Measurements from ENCODE around the gene KLK15. TPM values are rescaled to one million over a fixed set of nuclear protein-coding genes. Genes with fewer than 3 reads are reported as not detected.
A peak's percentile ranks its signal among the peaks of the same experiment; 100 is the strongest.

The KLK15 gene
- total RNA-seq, 1 donor = not detected

DNA sequence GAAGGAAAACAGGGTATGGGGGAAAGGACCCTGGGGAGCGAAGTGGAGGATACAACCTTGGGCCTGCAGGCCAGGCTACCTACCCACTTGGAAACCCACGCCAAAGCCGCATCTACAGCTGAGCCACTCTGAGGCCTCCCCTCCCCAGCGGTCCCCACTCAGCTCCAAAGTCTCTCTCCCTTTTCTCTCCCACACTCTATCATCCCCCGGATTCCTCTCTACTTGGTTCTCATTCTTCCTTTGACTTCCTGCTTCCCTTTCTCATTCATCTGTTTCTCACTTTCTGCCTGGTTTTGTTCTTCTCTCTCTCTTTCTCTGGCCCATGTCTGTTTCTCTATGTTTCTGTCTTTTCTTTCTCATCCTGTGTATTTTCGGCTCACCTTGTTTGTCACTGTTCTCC is 24.0 kb upstream of the KLK15 start:
- Histone ChIP-seq H3K4me1 (ENCODE audit: insufficient read depth, low read length) (no peaks in the 10 kb centered on the region), H3K27me3 (ENCODE audit: insufficient read depth, low read length) (peaks cover 6% of the 10 kb centered on the region), H3K4me3 (ENCODE audit: low read length) (no peak overlapping the region), H3K9me3 (ENCODE audit: low read depth, low read length) (no peaks in the 10 kb centered on the region)

- H3K4me3 ChIP-seq (ENCODE audit: low read length) = no peak within 1 kb of the TSS
Observed at GRCh38 chr19:50854636-50855410, 21.4 kb upstream of the KLK15 start, which contains the start of gene KLK3. KLK3 (plus strand) TSS chr19:50854915; CDS start chr19:50854956, 41 bp downstream.

DNA sequence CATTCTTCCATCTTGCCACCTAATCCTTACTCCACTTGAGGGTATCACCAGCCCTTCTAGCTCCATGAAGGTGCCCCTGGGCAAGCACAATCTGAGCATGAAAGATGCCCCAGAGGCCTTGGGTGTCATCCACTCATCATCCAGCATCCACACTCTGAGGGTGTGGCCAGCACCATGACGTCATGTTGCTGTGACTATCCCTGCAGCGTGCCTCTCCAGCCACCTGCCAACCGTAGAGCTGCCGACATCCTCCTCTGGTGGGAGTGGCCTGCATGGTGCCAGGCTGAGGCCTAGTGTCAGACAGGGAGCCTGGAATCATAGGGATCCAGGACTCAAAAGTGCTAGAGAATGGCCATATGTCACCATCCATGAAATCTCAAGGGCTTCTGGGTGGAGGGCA is 18.2 kb upstream of the KLK15 start:
- Histone ChIP-seq H3K9me3 (ENCODE audit: low read depth, low read length) (no peaks in the 10 kb centered on the region), H3K4me1 (ENCODE audit: insufficient read depth, low read length) (no peaks in the 10 kb centered on the region), H3K27me3 (ENCODE audit: insufficient read depth, low read length) (no peaks in the 10 kb centered on the region), H3K4me3 (ENCODE audit: low read length) (no peak overlapping the region)

More at GRCh38 chr19:50854636-50855410, 21.4 kb upstream of the KLK15 start, which contains the start of gene KLK3:
- no peaks in the 10 kb centered on the region for H3K4me1 ChIP-seq (ENCODE audit: insufficient read depth, low read length)
- no peaks in the 10 kb centered on the region for H3K27me3 ChIP-seq (ENCODE audit: insufficient read depth, low read length)
- no peaks in the 10 kb centered on the region for H3K9me3 ChIP-seq (ENCODE audit: low read depth, low read length)

DNA sequence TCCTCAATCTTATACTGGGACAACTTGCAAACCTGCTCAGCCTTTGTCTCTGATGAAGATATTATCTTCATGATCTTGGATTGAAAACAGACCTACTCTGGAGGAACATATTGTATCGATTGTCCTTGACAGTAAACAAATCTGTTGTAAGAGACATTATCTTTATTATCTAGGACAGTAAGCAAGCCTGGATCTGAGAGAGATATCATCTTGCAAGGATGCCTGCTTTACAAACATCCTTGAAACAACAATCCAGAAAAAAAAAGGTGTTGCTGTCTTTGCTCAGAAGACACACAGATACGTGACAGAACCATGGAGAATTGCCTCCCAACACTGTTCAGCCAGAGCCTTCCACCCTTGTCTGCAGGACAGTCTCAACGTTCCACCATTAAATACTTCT is 17.4 kb upstream of the KLK15 start:
- Histone ChIP-seq H3K4me3 (ENCODE audit: low read length) (no peak overlapping the region), H3K4me1 (ENCODE audit: insufficient read depth, low read length) (no peaks in the 10 kb centered on the region), H3K9me3 (ENCODE audit: low read depth, low read length) (no peaks in the 10 kb centered on the region), H3K27me3 (ENCODE audit: insufficient read depth, low read length) (no peaks in the 10 kb centered on the region)

- Histone ChIP-seq H3K9me3 (ENCODE audit: low read depth, low read length) (no peaks in the 10 kb centered on the region), H3K27me3 (ENCODE audit: insufficient read depth, low read length) (no peaks in the 10 kb centered on the region), H3K4me1 (ENCODE audit: insufficient read depth, low read length) (no peaks in the 10 kb centered on the region), H3K4me3 (ENCODE audit: low read length) (no peak overlapping the region)
Observed at GRCh38 chr19:50844296-50844935, 11.0 kb upstream of the KLK15 start.

- H3K27me3 ChIP-seq (ENCODE audit: insufficient read depth, low read length) = no peaks in the 10 kb centered on the region
- no peaks in the 10 kb centered on the region for H3K9me3 ChIP-seq (ENCODE audit: low read depth, low read length)
- H3K4me3 ChIP-seq (ENCODE audit: low read length) = no peak overlapping the region
- no peaks in the 10 kb centered on the region for H3K4me1 ChIP-seq (ENCODE audit: insufficient read depth, low read length)
Observed at GRCh38 chr19:50843701-50844221, 10.4 kb upstream of the KLK15 start.

GRCh38 chr19:50843205-50843604 is 9.8 kb upstream of the KLK15 start:
- Histone ChIP-seq H3K4me3 (ENCODE audit: low read length) (no peak overlapping the region), H3K9me3 (ENCODE audit: low read depth, low read length) (no peaks in the 10 kb centered on the region), H3K27me3 (ENCODE audit: insufficient read depth, low read length) (no peaks in the 10 kb centered on the region), H3K4me1 (ENCODE audit: insufficient read depth, low read length) (no peaks in the 10 kb centered on the region)

GRCh38 chr19:50842130-50842529 is 8.8 kb upstream of the KLK15 start:
- no peaks in the 10 kb centered on the region for H3K9me3 ChIP-seq (ENCODE audit: low read depth, low read length)
- H3K27me3 ChIP-seq (ENCODE audit: insufficient read depth, low read length) = no peaks in the 10 kb centered on the region
- H3K4me3 ChIP-seq (ENCODE audit: low read length) = no peak overlapping the region
- no peaks in the 10 kb centered on the region for H3K4me1 ChIP-seq (ENCODE audit: insufficient read depth, low read length)

GRCh38 chr19:50839712-50840655 is 6.6 kb upstream of the KLK15 start:
- no peaks in the 10 kb centered on the region for H3K9me3 ChIP-seq (ENCODE audit: low read depth, low read length)
- no peak overlapping the region for H3K4me3 ChIP-seq (ENCODE audit: low read length)
- H3K4me1 ChIP-seq (ENCODE audit: insufficient read depth, low read length) = peaks cover 6% of the 10 kb centered on the region
- peaks cover 15% of the 10 kb centered on the region for H3K27me3 ChIP-seq (ENCODE audit: insufficient read depth, low read length)

DNA sequence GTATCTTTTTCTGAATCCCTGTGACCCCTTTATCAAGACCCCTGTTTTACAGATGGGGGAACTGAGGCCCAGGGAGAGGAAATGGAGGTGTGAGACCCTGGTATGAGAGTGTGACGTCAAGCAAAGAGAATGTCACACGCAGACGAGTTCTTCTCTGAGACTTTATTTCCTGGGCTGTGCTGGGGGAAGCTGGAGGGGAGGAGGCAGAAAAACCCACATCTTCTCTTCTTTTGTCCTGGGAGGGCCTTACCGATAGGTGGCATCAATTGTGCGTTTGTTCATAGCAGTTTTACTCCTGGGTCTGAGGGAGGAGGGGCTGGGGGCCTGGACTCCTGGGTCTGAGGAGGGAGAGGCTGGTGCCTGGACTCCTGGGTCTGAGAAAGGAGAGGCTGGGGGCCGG is 4.9 kb upstream of the KLK15 start:
- Histone ChIP-seq H3K27me3 (ENCODE audit: insufficient read depth, low read length) (peaks cover 19% of the 10 kb centered on the region), H3K4me3 (ENCODE audit: low read length) (no peak overlapping the region), H3K4me1 (ENCODE audit: insufficient read depth, low read length) (peaks cover 6% of the 10 kb centered on the region), H3K9me3 (ENCODE audit: low read depth, low read length) (no peaks in the 10 kb centered on the region)

- peaks cover 6% of the 10 kb centered on the region for H3K4me1 ChIP-seq (ENCODE audit: insufficient read depth, low read length)
- H3K9me3 ChIP-seq (ENCODE audit: low read depth, low read length) = no peaks in the 10 kb centered on the region
- H3K27me3 ChIP-seq (ENCODE audit: insufficient read depth, low read length) = peaks cover 19% of the 10 kb centered on the region
- no peak overlapping the region for H3K4me3 ChIP-seq (ENCODE audit: low read length)
Observed at GRCh38 chr19:50837300-50837699, 3.9 kb upstream of the KLK15 start.

- Histone ChIP-seq H3K27me3 (ENCODE audit: insufficient read depth, low read length) (peaks cover 19% of the 10 kb centered on the region), H3K4me3 (ENCODE audit: low read length) (no peak overlapping the region), H3K9me3 (ENCODE audit: low read depth, low read length) (no peaks in the 10 kb centered on the region), H3K4me1 (ENCODE audit: insufficient read depth, low read length) (peaks cover 6% of the 10 kb centered on the region)
Observed at GRCh38 chr19:50836543-50837195, 3.3 kb upstream of the KLK15 start.

GRCh38 chr19:50835785-50836542 is 2.6 kb upstream of the KLK15 start:
- Histone ChIP-seq H3K27me3 (ENCODE audit: insufficient read depth, low read length) (peaks cover 19% of the 10 kb centered on the region), H3K4me3 (ENCODE audit: low read length) (peak overlapping the region; percentile 33), H3K9me3 (ENCODE audit: low read depth, low read length) (no peaks in the 10 kb centered on the region)

More at GRCh38 chr19:50835785-50836542, 2.6 kb upstream of the KLK15 start:
- H3K4me1 ChIP-seq (ENCODE audit: insufficient read depth, low read length) = peaks cover 6% of the 10 kb centered on the region
